ENCODE data around the gene RCOR2.

The RCOR2 gene

GRCh38 chr11:63923319-63923718 lies 6.4 kb upstream of the RCOR2 start:
- no peak for DNase-seq (ENCODE audit: low read depth, low spot score)

DNA sequence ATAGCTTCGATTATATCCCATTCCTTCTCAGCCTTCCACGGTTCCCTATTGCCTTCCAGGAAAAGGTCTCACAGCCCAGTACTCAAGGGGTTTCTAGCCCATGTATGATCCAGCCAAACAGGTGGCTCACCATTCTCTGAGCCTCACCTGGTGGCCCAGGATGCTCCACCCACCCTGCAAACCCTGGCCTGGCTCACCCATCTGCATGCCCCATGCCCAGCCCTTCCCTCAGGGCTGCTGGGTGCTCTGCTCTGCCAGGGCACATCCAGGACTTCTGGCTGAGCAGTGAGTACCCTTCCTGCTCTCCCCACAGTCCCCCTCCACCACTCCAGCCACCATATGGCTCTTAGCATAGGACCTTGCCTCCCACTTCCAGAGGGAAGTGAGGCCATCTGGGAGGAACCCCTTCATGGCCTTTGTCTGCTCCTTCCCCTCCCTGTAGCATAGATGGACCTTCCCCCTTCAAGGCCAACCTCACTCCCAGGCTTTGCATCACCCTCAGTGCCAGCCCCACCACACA lies 5.8 kb upstream of the RCOR2 start:
- no peak for DNase-seq (ENCODE audit: low read depth, low spot score)

DNA sequence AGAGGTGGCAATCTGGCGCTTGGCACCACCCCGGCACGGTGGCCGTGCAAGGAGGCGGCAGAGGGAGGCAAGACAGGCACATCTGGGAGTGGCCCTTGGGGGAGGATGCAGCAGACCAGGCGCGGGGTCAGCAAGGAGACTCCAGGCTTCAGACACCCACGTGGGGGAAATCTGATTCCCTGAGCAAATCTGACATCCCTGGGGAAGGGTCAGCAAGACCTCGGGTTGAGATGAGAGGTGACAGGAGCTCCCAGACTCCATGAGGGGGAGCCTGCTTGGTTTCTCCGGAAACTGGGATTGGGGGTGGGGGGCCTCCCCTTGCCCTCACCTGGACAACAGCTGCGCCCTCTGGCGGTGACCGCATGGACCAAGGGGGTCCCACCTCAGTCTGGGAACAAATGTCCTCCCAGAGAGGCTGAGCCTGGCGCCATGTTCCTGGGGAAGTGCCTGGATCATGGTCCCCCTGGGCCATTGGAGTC lies 4.0 kb upstream of the RCOR2 start:
- DNase-seq (ENCODE audit: low read depth, low spot score), result no peak

DNA sequence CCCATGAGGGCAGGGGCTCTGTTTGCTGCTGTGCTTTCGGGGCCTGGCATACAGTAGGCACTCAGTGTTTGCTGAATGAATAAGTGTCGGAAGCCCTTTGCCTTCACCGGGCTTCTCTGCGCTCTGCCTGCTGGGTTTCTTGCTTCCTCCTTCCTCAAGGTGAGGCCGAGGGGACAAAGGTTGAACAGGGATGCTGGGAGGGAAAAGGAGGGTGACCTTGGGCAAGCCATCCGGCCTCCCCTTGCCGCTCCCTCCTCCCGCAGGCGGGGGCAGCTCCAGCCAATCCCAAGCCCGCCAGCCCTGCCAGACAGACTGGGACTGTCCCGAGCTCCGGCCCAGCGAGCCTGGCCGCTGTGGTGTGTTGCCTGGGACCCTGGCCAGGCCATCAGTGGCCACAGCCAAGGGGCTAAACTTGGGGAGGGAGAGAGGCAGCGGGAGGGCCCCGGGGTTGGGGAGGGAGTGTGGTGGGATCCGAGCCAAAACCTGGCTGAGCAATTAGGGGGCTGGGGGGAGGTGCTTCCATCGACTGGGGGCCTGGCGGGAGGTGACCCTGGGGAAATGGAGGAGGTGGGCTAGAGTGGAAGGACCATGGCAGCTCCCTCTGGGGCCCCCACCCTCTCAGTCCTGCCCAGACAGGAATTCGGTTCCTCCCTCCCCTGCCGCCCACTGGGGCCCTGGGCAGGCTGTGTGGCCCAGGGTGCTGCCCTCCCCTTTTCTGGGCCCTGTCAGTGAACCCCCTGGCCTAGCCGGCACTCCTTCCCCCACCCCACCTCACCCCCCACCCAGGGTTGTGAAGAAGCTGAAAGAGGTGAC lies 3.4 kb upstream of the RCOR2 start:
- no peak for DNase-seq (ENCODE audit: low read depth, low spot score)

- no peak for DNase-seq (ENCODE audit: low read depth, low spot score)
These were observed 2.5 kb upstream of the RCOR2 start for GRCh38 chr11:63919267-63920125.

DNA sequence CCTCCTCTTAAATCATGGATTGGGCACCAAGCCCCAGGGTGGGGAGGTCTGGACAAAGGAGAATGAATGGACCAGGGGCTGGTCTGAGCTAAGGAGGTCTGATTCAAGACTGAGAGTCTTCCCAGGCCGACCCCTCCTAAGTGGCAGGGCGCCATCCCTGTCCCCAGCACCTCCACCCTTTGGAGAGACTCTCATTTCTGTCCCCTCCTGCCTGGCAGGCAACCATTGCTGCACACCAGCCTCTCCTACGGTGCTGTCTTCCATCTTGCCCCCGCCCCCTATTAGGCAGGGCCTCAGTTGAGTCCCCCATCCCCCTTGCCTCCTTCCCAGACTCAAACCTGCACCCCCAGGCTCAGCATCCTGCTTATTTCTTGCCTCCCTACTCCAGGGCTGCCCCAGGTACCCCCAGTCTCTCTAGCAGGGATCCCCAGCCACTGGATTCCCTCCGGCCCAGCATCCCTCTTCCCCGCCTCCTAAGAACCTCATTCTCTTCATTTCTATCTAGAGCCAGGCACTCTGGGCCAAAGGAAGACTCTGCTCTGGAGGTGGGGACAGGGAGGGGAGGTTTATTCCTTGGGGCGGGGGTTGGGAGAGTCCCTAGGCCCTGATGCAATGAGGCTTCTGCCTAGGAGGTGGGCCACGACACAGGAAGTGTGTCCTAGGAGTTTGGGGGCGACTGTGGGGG lies 1.7 kb upstream of the RCOR2 start:
- DNase-seq (ENCODE audit: low read depth, low spot score), result no peak

- no peak for DNase-seq (ENCODE audit: low read depth, low spot score)
These were observed 935 bp upstream of the RCOR2 start for GRCh38 chr11:63917692-63918506.

- no peak for DNase-seq (ENCODE audit: low read depth, low spot score)
These were observed 765 bp downstream of the RCOR2 start for GRCh38 chr11:63915961-63916836.

- DNase-seq (ENCODE audit: low read depth, low spot score), result no peak
These were observed 1.9 kb downstream of the RCOR2 start for GRCh38 chr11:63914896-63915691.

DNA sequence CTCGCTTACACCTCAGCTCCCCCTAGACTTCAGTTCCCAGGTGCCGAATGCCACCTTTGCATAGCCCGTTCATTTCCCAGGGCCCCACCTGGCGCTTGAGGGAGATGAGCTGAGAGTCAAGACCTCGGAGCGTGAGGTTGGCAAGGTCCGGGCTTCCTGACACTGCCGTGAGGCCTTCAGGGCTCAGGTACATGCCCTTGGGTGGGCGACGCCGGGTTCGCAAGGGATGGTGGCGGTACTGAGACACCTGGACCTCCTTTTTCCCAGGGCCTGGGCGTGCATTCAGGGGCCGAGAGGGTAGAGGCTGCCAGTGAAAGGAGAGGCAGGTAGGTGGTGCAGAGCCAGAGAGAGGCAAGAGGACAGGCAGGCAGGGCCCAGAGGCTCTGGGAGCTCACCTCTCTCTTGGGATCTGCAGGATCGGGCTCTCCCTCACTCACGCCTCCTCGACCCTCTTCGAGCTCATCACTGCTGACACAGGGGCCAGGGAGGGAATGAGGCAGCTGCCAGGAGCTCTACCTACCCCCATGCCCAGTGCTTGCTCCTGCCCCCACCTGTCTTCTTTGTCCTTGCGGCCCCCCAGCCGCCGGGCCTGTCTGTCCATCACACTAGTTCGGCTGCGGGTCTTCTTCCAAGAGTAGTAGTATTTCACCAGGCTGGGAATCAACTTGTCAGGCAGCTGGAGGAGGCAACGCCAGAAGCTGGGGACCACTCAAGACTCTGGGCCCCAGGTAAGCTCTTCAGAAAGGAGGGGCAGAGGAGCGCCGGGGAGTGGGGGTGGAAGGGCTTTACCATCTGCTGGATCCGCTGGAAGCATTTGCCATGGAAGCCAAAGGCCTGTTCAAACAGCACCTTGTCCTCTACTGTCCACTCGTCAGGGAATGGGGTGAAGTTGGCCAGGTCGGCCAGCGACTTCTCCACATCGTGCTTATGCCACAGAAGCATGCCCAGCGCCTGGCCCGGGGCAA lies 2.8 kb downstream of the RCOR2 start:
- no peak for DNase-seq (ENCODE audit: low read depth, low spot score)

- no peak for DNase-seq (ENCODE audit: low read depth, low spot score)
These were observed 4.3 kb downstream of the RCOR2 start for GRCh38 chr11:63912678-63913077.

DNA sequence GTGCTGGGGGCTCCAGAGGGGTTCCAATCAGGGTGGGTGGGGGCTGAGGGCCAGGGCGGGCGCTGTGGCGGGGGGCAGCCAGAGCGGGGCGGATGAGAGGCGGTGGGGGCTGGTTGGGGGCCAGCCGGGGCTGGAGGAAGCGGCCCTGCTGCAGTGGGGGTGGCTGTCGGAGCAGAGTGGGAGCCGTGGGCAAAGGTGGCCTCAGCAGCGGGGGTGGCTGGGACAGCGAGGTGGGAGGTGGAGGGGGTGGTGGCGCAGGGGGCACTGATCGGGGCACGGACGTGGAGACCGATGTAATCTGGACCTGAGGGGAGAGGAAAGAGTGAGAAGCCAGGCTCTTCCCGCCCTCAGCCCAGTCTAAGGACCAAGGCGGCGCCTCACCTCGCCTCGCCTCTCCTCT lies 5.1 kb downstream of the RCOR2 start:
- no peak for DNase-seq (ENCODE audit: low read depth, low spot score)

DNA sequence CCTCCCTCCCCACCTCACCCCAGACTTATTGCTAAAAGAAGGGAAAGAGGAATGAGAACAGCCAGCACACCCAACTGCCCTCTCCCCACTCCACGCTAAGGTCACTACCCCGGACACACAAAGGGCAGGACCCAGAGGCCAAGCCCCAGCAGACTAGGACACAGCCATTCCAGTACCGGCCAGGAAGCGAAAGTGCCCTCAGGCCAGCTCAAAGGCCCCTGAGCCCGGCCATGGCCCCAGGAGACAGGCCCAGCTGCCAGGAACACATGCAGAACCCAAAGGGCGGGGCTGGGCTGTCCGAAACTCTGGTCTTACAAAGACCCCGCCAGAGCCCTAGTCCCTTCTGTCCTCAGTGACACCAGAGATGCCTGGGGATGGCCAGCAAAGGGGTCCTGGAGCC lies 5.5 kb downstream of the RCOR2 start:
- DNase-seq (ENCODE audit: low read depth, low spot score), result no peak

DNA sequence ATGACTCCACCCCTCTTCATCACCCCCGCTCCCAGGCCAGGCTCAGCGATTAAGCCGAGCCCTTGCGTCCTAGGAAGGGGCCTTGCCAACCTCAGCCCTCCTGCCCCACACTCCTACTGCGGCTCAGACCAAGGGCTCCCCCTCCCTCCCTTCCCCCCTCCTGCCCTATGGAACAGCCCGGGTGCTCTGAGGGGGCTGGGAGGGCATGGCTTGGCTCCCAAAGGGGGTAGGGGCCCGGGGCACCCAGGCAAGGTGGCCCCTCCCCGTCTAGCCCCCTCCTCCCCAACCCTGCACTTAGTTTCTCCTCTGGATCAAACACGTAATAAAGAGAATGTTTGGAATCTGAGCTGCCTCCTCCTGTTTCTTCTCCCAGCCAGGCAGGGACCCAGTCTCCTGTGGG lies 6.3 kb downstream of the RCOR2 start:
- no peak for DNase-seq (ENCODE audit: low read depth, low spot score)

DNA sequence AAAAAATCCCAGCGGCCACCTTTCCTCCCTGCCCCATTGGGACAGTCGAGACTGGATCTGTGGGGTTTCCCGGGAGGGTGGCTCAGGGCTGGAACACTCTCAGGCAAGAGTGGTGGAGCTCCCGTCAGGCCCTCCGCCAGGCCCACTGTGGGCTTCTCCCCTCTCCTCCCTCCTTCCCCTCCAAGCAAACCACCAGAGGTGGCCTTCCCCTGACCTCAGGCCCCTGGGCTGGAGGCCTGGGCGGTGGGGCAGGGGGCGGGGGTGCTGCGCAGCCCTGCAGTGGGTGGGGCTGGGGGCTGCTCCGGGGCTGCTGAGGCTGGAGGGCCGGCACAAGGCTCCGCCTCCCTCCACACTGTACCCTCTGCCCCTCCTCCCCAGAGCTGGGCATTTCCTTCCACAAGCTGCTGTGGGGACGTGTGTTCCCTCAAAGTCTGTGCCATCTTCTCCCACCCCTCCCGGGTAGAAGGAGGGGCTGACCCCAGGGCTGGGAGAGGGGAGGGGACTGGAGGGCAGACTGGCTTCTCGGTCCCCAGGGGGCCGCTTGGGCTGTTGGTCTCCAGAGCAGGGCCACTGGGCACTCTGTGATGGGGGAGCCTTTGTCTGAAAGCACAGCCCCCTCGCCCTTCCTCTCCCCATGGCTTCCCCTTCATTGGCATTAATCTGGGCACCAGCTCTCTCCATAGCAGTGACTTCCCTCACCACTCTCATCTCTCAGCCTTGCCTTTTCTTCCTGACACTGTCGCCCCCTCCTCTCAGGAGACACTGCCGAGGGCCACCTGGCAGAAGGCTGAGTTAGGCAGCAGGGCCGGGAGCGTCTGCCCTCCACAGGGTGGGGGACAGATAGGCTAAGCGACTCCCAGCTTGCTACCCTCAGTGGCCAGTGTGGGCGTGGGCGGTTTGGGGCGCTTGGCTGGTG lies 7.1 kb downstream of the RCOR2 start:
- no peak for DNase-seq (ENCODE audit: low read depth, low spot score)

DNA sequence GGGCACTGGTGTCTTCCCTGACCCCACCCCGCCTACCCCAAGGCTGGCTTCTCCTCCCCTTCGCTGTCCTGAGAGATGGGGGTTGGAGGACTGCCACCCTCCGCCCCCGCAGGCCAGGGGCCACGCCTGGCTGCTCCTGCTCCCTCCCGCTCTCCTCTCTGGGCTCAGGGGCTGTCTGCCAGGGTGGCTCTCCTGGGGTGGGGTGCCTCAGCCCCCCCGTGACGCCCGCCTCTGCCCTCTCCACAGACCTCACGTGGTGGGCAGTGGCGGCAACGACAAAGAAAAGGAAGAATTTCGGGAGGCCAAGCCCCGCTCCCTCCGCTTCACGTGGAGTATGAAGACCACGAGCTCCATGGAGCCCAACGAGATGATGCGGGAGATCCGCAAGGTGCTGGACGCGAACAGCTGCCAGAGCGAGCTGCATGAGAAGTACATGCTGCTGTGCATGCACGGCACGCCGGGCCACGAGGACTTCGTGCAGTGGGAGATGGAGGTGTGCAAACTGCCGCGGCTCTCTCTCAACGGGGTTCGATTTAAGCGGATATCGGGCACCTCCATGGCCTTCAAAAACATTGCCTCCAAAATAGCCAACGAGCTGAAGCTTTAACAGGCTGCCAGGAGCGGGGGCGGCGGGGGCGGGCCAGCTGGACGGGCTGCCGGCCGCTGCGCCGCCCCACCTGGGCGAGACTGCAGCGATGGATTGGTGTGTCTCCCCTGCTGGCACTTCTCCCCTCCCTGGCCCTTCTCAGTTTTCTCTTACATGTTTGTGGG lies 8.1 kb downstream of the RCOR2 start:
- DNase-seq (ENCODE audit: low read depth, low spot score), result no peak

Measured in iPS DF 19.7 (cell line).